Transverse colon (tissue), 4 donors: ENCODE results near the gene SPARCL1. TPM values are rescaled to one million over a fixed set of nuclear protein-coding genes. Genes with fewer than 3 reads are reported as not detected.

ENCODE experiments used
- DNase-seq: peaks from one replicate; pipeline ENCODE4 v3.0.0-alpha.2; 2019
- H3K27ac ChIP-seq, 4 donors: fragments of 200-600 bp; sonication (generic); 2 replicates each; pipeline ENCODE4 v1.5.1; 2016 to 2018; ENCODE audit warnings: inconsistent platforms in 4 of 4
- H3K27me3 ChIP-seq: fragments of 200-600 bp; sonication (generic); 2 replicates; pipeline ENCODE4 v1.5.1; 2017; ENCODE audit warnings: inconsistent platforms
- H3K36me3 ChIP-seq, 4 donors: fragments of 200-600 bp; sonication (generic); 2 replicates each; pipeline ENCODE4 v1.5.1; 2017 to 2019; ENCODE audit warnings: inconsistent platforms in 4 of 4
- H3K4me1 ChIP-seq, 4 donors: fragments of 200-600 bp; sonication (generic); 2 replicates each; pipeline ENCODE4 v1.5.1; 2017 to 2020; ENCODE audit warnings: inconsistent platforms in 4 of 4
- H3K4me3 ChIP-seq, 4 donors: fragments of 200-600 bp; sonication (generic); 1 replicate in 1 of 4; 2 replicates in 3 of 4; pipeline versions ENCODE4 v1.5.1 to v1.6.1; 2017 to 2019; ENCODE audit warnings: inconsistent platforms in 4 of 4
- H3K9me3 ChIP-seq, 2 donors: fragments of 200-600 bp; sonication (generic); 2 replicates each; pipeline ENCODE4 v1.5.1; 2017 to 2019; ENCODE audit warnings: inconsistent platforms in 2 of 2
- CTCF ChIP-seq, 5 experiments: fragments of 200-600 bp in 3 of 5; fragments of 450-650 bp in 2 of 5; sonication (generic) in 3 of 5; IDR thresholded peaks; 1 replicate in 2 of 5; 2 replicates in 3 of 5; pipeline ENCODE4 v1.5.1; 2016 to 2017; ENCODE audit warnings: antibody characterized with exemption in 5 of 5, inconsistent platforms in 3 of 5, mild to moderate bottlenecking in 2 of 5, moderate library complexity in 1 of 5
- EP300 ChIP-seq: sonication (generic); formaldehyde crosslinking; IDR thresholded peaks from one replicate; pipeline ENCODE4 v1.6.1; 2017; ENCODE audit warnings: antibody characterized with exemption, low read depth
- POLR2A ChIP-seq: fragments of 450-650 bp; IDR thresholded peaks from one replicate; pipeline ENCODE4 v1.6.1; 2016; ENCODE audit warnings: antibody characterized with exemption, mild to moderate bottlenecking, moderate library complexity
- POLR2AphosphoS5 ChIP-seq, 3 donors: sonication (generic); formaldehyde crosslinking; IDR thresholded peaks; one replicate each; pipeline ENCODE4 v1.6.1; 2016; ENCODE audit warnings: antibody characterized with exemption in 3 of 3
- WGBS, 2 donors: methylation state at CpG; one replicate each; pipeline ENCODE4 v1.1.5; 2018; ENCODE audit warnings: low coverage in 1 of 2; 5-methylcytosine and 5-hydroxymethylcytosine counted together
- in situ Hi-C, 4 donors: fragments of 200-750 bp; cut with MboI; loops; one replicate each; pipeline versions ENCODE4 v1.15.0 to v1.15.1; 2017; ENCODE audit warnings: low sequenced_read_pairs in 3 of 4, low pct_ligation_motif_present in 1 of 4, low pct_unique_long_range_greater_than_20kb in 1 of 4
- intact Hi-C: fragments of 100-400 bp; cut with DNase I; formaldehyde crosslinking; loops from one replicate; pipeline ENCODE4 v1.15.1; 2023; ENCODE audit warnings: low total_unique reads
- total RNA-seq, 4 donors: library from RNA; depleted of rRNA; stranded (reverse); fragments of >200 nt; gene quantifications; one replicate each; pipeline ENCODE4 v1.1.0, GENCODE V29; 2016

Gene SPARCL1
- total RNA-seq, 4 donors from 2014 or later = 113 to 228 (median 151) TPM

GRCh38 chr4:87570290-87570805, 41.2 kb upstream of the SPARCL1 start:
- in situ Hi-C loops (loop anchor here in 1 of 4 donors (25.0 kb wide), 1 partner anchor 267 kb away; the partner anchor contains the start of gene MEPE), intact Hi-C loops (no loop called here)
- Histone ChIP-seq H3K4me1 (no peaks in the 10 kb centered on the region), H3K36me3 (no peaks in the 10 kb centered on the region), H3K27me3 (no peaks in the 10 kb centered on the region), H3K9me3 (no peaks in the 10 kb centered on the region), H3K27ac (no peak overlapping the region), H3K4me3 (no peak overlapping the region)
- 37 to 47% methylated on average over 5 of the region's 5 CpGs for WGBS, 2 donors
- no peak for TF ChIP-seq POLR2AphosphoS5 (IDR thresholded peaks at IDR 0.05)
- no peak for TF ChIP-seq POLR2A
- TF ChIP-seq EP300 = no peak
- no peak for TF ChIP-seq CTCF (IDR thresholded peaks at IDR 0.05)
- no peak for DNase-seq

GRCh38 chr4:87567191-87567590, 38.0 kb upstream of the SPARCL1 start:
- no peak for DNase-seq
- H3K9me3 ChIP-seq = no peaks in the 10 kb centered on the region
- in situ Hi-C loops = loop anchor here in 1 of 4 donors (25.0 kb wide), 1 partner anchor 270 kb away; the partner anchor contains the start of gene MEPE
- H3K36me3 ChIP-seq = no peaks in the 10 kb centered on the region
- H3K27ac ChIP-seq = no peak overlapping the region
- 83 to 86% methylated on average over 2 of the region's 2 CpGs for WGBS, 2 donors
- TF ChIP-seq EP300 (no peak), CTCF (IDR thresholded peaks at IDR 0.05) (no peak), POLR2AphosphoS5 (IDR thresholded peaks at IDR 0.05) (no peak), POLR2A (no peak)
- H3K4me3 ChIP-seq = no peak overlapping the region
- H3K4me1 ChIP-seq = no peaks in the 10 kb centered on the region
- H3K27me3 ChIP-seq = no peaks in the 10 kb centered on the region
- intact Hi-C loops = no loop called here

DNA sequence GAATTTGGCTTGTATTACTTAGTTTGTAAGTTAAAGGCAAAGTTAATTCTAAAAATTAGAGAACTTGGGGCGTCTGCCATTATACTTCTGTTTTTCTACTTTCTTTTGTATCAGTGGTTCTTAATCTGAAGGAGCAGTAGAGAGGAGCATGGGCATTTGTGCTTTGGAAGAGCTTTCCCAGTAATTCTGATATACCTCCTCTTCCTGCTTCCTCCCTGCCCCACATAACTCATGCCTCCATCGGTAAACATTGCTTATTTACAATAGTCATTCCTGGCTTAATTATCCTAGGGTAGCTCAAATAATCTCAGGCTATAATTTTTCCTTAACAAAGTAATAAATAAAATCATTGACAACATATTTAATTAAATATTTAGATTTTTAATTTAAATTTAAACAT, 37.1 kb upstream of the SPARCL1 start:
- H3K27ac ChIP-seq = no peak overlapping the region
- TF ChIP-seq POLR2A (no peak), EP300 (no peak), POLR2AphosphoS5 (IDR thresholded peaks at IDR 0.05) (no peak), CTCF (IDR thresholded peaks at IDR 0.05) (no peak)
- no peaks in the 10 kb centered on the region for H3K36me3 ChIP-seq
- no peaks in the 10 kb centered on the region for H3K27me3 ChIP-seq
- H3K4me3 ChIP-seq = no peak overlapping the region
- WGBS, 2 donors = 40 to 50% methylated on average over 2 of the region's 2 CpGs
- H3K9me3 ChIP-seq = no peaks in the 10 kb centered on the region
- DNase-seq = no peak
- intact Hi-C loops (no loop called here), in situ Hi-C loops (loop anchor here in 1 of 4 donors (25.0 kb wide), 1 partner anchor 271 kb away; the partner anchor contains the start of gene MEPE)
- H3K4me1 ChIP-seq = no peaks in the 10 kb centered on the region

DNA sequence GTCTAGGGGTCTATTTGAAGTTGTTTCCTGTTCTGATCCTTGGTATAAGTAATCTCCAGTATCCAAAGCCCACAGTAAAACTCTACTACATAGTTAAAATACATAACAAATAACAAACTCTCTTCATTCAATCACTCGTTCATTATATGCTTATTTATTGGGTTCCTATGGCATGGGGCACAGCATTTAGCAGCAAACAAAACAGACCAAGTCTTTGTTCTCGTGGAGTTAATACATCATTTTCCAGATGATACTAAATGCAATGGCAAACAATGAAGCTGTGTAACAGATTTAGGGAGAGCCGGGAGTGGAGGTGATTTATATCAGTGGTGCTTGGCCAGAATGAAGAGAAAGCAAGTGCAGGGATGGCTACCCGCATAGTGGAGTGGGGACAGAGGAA, 36.6 kb upstream of the SPARCL1 start:
- WGBS, 2 donors = 71 to 84% methylated on average over 4 of the region's 4 CpGs
- no peak overlapping the region for H3K27ac ChIP-seq
- TF ChIP-seq POLR2AphosphoS5 (IDR thresholded peaks at IDR 0.05) (no peak), CTCF (IDR thresholded peaks at IDR 0.05) (no peak), EP300 (no peak), POLR2A (no peak)

More for the DNA sequence above, 36.6 kb upstream of the SPARCL1 start:
- no peak for DNase-seq
- Histone ChIP-seq H3K9me3 (no peaks in the 10 kb centered on the region), H3K36me3 (no peaks in the 10 kb centered on the region), H3K27me3 (no peaks in the 10 kb centered on the region), H3K4me1 (no peaks in the 10 kb centered on the region), H3K4me3 (no peak overlapping the region)
- intact Hi-C loops (no loop called here), in situ Hi-C loops (loop anchor here in 1 of 4 donors (25.0 kb wide), 1 partner anchor 272 kb away; the partner anchor contains the start of gene MEPE)
